H1 (cell line): Measurements from ENCODE around the gene CCNY. TPM values are rescaled to one million over a fixed set of nuclear protein-coding genes. Genes with fewer than 3 reads are reported as not detected.

Experiments used
- CHD7 ChIP-seq: fragments of 300-600 bp; sonication (generic); IDR thresholded peaks from 2 replicates; pipeline ENCODE4 v1.7.1; 2012; ENCODE audit warnings: low read length, moderate library complexity, mild to moderate bottlenecking, inconsistent platforms; ENCODE audit not compliant: insufficient replicate concordance
- EZH2 ChIP-seq: fragments of 200-600 bp; sonication (generic); IDR thresholded peaks from 2 replicates; pipeline ENCODE4 v1.7.1; 2012; ENCODE audit warnings: low read depth, mild to moderate bottlenecking, moderate library complexity, low read length, inconsistent platforms; ENCODE audit not compliant: severe bottlenecking
- MAFK ChIP-seq: IDR thresholded peaks from 2 replicates; pipeline ENCODE4 v1.6.1; 2012; ENCODE audit warnings: low read depth, mild to moderate bottlenecking, improper control_type of control experiment, low read length
- TBP ChIP-seq: IDR thresholded peaks from 2 replicates; pipeline ENCODE4 v1.6.1; 2011; ENCODE audit warnings: low read depth, low read length, improper control_type of control experiment
- polyA plus RNA-seq, 7 experiments: library from polyadenylated mRNA; depleted of rRNA in 3 of 7; stranded (reverse) in 5 of 7; unstranded in 2 of 7; fragments of >200 nt in 5 of 7; fragments of 200-250 nt in 2 of 7; gene quantifications; 1 replicate in 5 of 7; 2 replicates in 1 of 7; 4 replicates in 1 of 7; pipeline versions ENCODE4 v1.2.1 to v1.2.3, GENCODE V29; 2011 to 2013; ENCODE audit warnings: missing spikeins in 2 of 7, mixed read lengths in 2 of 7
- total RNA-seq: library from RNA; stranded (reverse); fragmentation: NEBNext Ultra II Directional; extraction: Animal tissue kit (Norgen Biotek cat#: 25700); gene quantifications from 2 replicates; pipeline ENCODE4 v1.2.1, GENCODE V29; 2021

The CCNY gene
- total and polyA plus RNA-seq, 2 of the 8 experiments (the other 6 are each of a cell fraction or from before 2014, with no cell fraction given): 25.3 to 68.2 TPM

GRCh38 chr10:35545079-35545657 lies 208.9 kb downstream of the CCNY start (continued):
- TF ChIP-seq CHD7 (no peak), MAFK (no peak), EZH2 (no peak), TBP (no peak)
